Measurements from ENCODE around the gene SCN10A.

GRCh38 chr3:38826001-38826400 is 10.0 kb upstream of the SCN10A start:
- no peak for TF ChIP-seq CTCF (IDR thresholded peaks at IDR 0.05; ENCODE audit: low read depth, low read length)
- no peak for TF ChIP-seq MAX (IDR thresholded peaks at IDR 0.05; ENCODE audit: low read depth, low read length)
- no peak for TF ChIP-seq MYC (IDR thresholded peaks at IDR 0.05; ENCODE audit: low read depth, low read length)
- TF ChIP-seq POLR2A (IDR thresholded peaks at IDR 0.05; ENCODE audit: extremely low read depth, insufficient read length) = no peak
